ENCODE data around the gene MYBPC3.

Gene MYBPC3

GRCh38 chr11:47352556-47352955 is at the start of gene MYBPC3:
MYBPC3 (minus strand) TSS chr11:47352702; CDS start chr11:47352647, 55 bp downstream.
- DNase-seq (ENCODE audit: low read depth in 2 of 2, low spot score in 1 of 2): no peak

GRCh38 chr11:47400768-47401279 is 48.3 kb upstream of the MYBPC3 start:
- DNase-seq (ENCODE audit: low read depth in 2 of 2, low spot score in 1 of 2): no peak

GRCh38 chr11:47399860-47400767 is 47.6 kb upstream of the MYBPC3 start:
- DNase-seq (ENCODE audit: low read depth in 2 of 2, low spot score in 1 of 2): peak in 1 of 2 donors; percentile 26

- DNase-seq (ENCODE audit: low read depth in 2 of 2, low spot score in 1 of 2): no peak
Observed at GRCh38 chr11:47398551-47398950, 46.0 kb upstream of the MYBPC3 start.

GRCh38 chr11:47398011-47398410 is 45.5 kb upstream of the MYBPC3 start:
- no peak for DNase-seq (ENCODE audit: low read depth in 2 of 2, low spot score in 1 of 2)

GRCh38 chr11:47396049-47396320 is 43.5 kb upstream of the MYBPC3 start:
- DNase-seq (ENCODE audit: low read depth in 2 of 2, low spot score in 1 of 2): no peak

- no peak for DNase-seq (ENCODE audit: low read depth in 2 of 2, low spot score in 1 of 2)
Observed at GRCh38 chr11:47395223-47396048, 42.9 kb upstream of the MYBPC3 start.

GRCh38 chr11:47394322-47395222 is 42.1 kb upstream of the MYBPC3 start:
- DNase-seq (ENCODE audit: low read depth in 2 of 2, low spot score in 1 of 2): peak in 1 of 2 donors; percentile 24

- DNase-seq (ENCODE audit: low read depth in 2 of 2, low spot score in 1 of 2): no peak
Observed at GRCh38 chr11:47394050-47394321, 41.5 kb upstream of the MYBPC3 start.

GRCh38 chr11:47393163-47394049 is 40.9 kb upstream of the MYBPC3 start:
- no peak for DNase-seq (ENCODE audit: low read depth in 2 of 2, low spot score in 1 of 2)

GRCh38 chr11:47392546-47393162 is 40.2 kb upstream of the MYBPC3 start:
- DNase-seq (ENCODE audit: low read depth in 2 of 2, low spot score in 1 of 2): no peak

- DNase-seq (ENCODE audit: low read depth in 2 of 2, low spot score in 1 of 2): no peak
Observed at GRCh38 chr11:47391711-47392432, 39.4 kb upstream of the MYBPC3 start.

- no peak for DNase-seq (ENCODE audit: low read depth in 2 of 2, low spot score in 1 of 2)
Observed at GRCh38 chr11:47391077-47391583, 38.6 kb upstream of the MYBPC3 start.

GRCh38 chr11:47390422-47390760 is 37.9 kb upstream of the MYBPC3 start:
- no peak for DNase-seq (ENCODE audit: low read depth in 2 of 2, low spot score in 1 of 2)

GRCh38 chr11:47389577-47390421 is 37.3 kb upstream of the MYBPC3 start:
- DNase-seq (ENCODE audit: low read depth in 2 of 2, low spot score in 1 of 2): no peak

- no peak for DNase-seq (ENCODE audit: low read depth in 2 of 2, low spot score in 1 of 2)
Observed at GRCh38 chr11:47388697-47389576, 36.4 kb upstream of the MYBPC3 start.
